GM23338 (cell line): ENCODE measurements around the gene PER2.

ENCODE experiments used
- CREB1 ChIP-seq: fragments of 250-450 bp; sonication (Bioruptor Pico); IDR thresholded peaks from 2 replicates; pipeline ENCODE4 v1.5.0; 2020; ENCODE audit warnings: low read depth, mild to moderate bottlenecking, moderate library complexity
- EZH2 ChIP-seq: fragments of 200-600 bp; sonication (generic); IDR thresholded peaks from one replicate; pipeline ENCODE4 v1.8.0; 2017; ENCODE audit warnings: antibody characterized with exemption, mild to moderate bottlenecking, low read depth; ENCODE audit not compliant: unreplicated experiment
- EZH2phosphoT487 ChIP-seq: fragments of 200-600 bp; sonication (generic); IDR thresholded peaks from one replicate; pipeline ENCODE4 v1.8.1; 2018; ENCODE audit warnings: antibody characterized with exemption; ENCODE audit not compliant: unreplicated experiment
- NANOG ChIP-seq: IDR thresholded peaks from 2 replicates; pipeline ENCODE4 v1.6.1; 2016; ENCODE audit warnings: antibody characterized with exemption, borderline replicate concordance
- POLR2AphosphoS5 ChIP-seq: IDR thresholded peaks from 2 replicates; pipeline ENCODE4 v1.6.1; 2016; ENCODE audit warnings: antibody characterized with exemption, low read depth
- STAT1 ChIP-seq: IDR thresholded peaks from one replicate; pipeline ENCODE4 v1.6.1; 2016; ENCODE audit warnings: antibody characterized with exemption; ENCODE audit not compliant: unreplicated experiment
- ZNF114 ChIP-seq: fragments of 250-450 bp; sonication (Bioruptor Pico); IDR thresholded peaks from 2 replicates; pipeline ENCODE4 v1.5.0; 2020; ENCODE audit warnings: mild to moderate bottlenecking, moderate library complexity
- ZNF331 ChIP-seq: fragments of 250-450 bp; sonication (Bioruptor Pico); IDR thresholded peaks from 2 replicates; pipeline ENCODE4 v1.5.0; 2020; ENCODE audit warnings: low read depth, mild to moderate bottlenecking, moderate library complexity
- TF ChIP-seq, protein P1 (sequence below): IDR thresholded peaks from one replicate; pipeline ENCODE4 v1.6.1; 2018; ENCODE audit warnings: antibody characterized with exemption; ENCODE audit not compliant: unreplicated experiment
- TF ChIP-seq, protein P2 (sequence below), 2 experiments: fragments of 200-600 bp in 1 of 2; sonication (generic) in 1 of 2; conservative IDR thresholded peaks; 2 replicates each; pipeline versions ENCODE4 v1.5.1 to v1.6.1; 2016 to 2017; ENCODE audit warnings: antibody characterized with exemption in 2 of 2, low read depth in 2 of 2, mild to moderate bottlenecking in 2 of 2, moderate library complexity in 1 of 2

DNA sequence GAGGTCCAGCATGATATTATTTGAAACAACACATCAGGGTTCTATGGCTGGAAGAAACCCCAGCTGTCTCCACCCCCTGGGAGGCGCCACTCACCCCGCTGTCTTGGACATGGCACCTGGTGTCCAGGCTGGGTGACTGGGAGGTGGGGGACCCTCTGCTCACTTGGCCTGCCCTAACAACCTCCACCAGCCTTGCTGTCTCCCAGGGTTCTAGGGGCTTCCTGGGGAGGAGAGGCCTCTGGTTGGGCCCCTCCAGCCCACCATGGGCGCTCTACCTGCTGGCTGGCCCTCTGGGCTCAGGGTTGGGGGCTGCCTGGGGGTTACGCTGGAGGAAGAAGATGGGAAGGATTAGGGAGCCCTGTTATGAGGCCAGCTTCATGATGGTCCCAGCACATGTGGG lies 16.3 kb downstream of the PER2 start:
- TF ChIP-seq, protein P1, sequence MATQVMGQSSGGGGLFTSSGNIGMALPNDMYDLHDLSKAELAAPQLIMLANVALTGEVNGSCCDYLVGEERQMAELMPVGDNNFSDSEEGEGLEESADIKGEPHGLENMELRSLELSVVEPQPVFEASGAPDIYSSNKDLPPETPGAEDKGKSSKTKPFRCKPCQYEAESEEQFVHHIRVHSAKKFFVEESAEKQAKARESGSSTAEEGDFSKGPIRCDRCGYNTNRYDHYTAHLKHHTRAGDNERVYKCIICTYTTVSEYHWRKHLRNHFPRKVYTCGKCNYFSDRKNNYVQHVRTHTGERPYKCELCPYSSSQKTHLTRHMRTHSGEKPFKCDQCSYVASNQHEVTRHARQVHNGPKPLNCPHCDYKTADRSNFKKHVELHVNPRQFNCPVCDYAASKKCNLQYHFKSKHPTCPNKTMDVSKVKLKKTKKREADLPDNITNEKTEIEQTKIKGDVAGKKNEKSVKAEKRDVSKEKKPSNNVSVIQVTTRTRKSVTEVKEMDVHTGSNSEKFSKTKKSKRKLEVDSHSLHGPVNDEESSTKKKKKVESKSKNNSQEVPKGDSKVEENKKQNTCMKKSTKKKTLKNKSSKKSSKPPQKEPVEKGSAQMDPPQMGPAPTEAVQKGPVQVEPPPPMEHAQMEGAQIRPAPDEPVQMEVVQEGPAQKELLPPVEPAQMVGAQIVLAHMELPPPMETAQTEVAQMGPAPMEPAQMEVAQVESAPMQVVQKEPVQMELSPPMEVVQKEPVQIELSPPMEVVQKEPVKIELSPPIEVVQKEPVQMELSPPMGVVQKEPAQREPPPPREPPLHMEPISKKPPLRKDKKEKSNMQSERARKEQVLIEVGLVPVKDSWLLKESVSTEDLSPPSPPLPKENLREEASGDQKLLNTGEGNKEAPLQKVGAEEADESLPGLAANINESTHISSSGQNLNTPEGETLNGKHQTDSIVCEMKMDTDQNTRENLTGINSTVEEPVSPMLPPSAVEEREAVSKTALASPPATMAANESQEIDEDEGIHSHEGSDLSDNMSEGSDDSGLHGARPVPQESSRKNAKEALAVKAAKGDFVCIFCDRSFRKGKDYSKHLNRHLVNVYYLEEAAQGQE, result no peak
- TF ChIP-seq, protein P2, sequence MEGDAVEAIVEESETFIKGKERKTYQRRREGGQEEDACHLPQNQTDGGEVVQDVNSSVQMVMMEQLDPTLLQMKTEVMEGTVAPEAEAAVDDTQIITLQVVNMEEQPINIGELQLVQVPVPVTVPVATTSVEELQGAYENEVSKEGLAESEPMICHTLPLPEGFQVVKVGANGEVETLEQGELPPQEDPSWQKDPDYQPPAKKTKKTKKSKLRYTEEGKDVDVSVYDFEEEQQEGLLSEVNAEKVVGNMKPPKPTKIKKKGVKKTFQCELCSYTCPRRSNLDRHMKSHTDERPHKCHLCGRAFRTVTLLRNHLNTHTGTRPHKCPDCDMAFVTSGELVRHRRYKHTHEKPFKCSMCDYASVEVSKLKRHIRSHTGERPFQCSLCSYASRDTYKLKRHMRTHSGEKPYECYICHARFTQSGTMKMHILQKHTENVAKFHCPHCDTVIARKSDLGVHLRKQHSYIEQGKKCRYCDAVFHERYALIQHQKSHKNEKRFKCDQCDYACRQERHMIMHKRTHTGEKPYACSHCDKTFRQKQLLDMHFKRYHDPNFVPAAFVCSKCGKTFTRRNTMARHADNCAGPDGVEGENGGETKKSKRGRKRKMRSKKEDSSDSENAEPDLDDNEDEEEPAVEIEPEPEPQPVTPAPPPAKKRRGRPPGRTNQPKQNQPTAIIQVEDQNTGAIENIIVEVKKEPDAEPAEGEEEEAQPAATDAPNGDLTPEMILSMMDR (conservative IDR thresholded peaks at IDR 0.05; ENCODE audit: low read depth in 2 of 2), result no peak
- no peak for TF ChIP-seq CREB1
- TF ChIP-seq STAT1, result no peak
- TF ChIP-seq POLR2AphosphoS5, result no peak
- TF ChIP-seq EZH2, result no peak
- TF ChIP-seq EZH2phosphoT487, result no peak
- no peak for TF ChIP-seq NANOG
- no peak for TF ChIP-seq ZNF331 (CRISPR knock-in tag)
- no peak for TF ChIP-seq ZNF114
